GM10847 (cell line): ENCODE measurements around the gene ZNF576.

Source experiments
- POLR2A ChIP-seq: IDR thresholded peaks from 2 replicates; pipeline ENCODE4 v1.6.1; 2011; ENCODE audit not compliant: insufficient read length; ENCODE audit errors: extremely low read depth

The ZNF576 gene

GRCh38 chr19:43628646-43629326, 32.4 kb downstream of the ZNF576 start:
- no peak for TF ChIP-seq POLR2A

- TF ChIP-seq POLR2A: no peak
These were observed 35.1 kb downstream of the ZNF576 start for GRCh38 chr19:43631491-43631890.

- TF ChIP-seq POLR2A: no peak
These were observed 37.1 kb downstream of the ZNF576 start for GRCh38 chr19:43633520-43633919.

- no peak for TF ChIP-seq POLR2A
These were observed 37.7 kb downstream of the ZNF576 start for GRCh38 chr19:43634068-43634467.

GRCh38 chr19:43634506-43634871, 38.1 kb downstream of the ZNF576 start:
- TF ChIP-seq POLR2A: no peak

- TF ChIP-seq POLR2A: no peak
These were observed 38.6 kb downstream of the ZNF576 start for GRCh38 chr19:43634872-43635560.

- TF ChIP-seq POLR2A: no peak
These were observed 39.8 kb downstream of the ZNF576 start for GRCh38 chr19:43636121-43636683.

- no peak for TF ChIP-seq POLR2A
These were observed 42.0 kb downstream of the ZNF576 start for GRCh38 chr19:43638214-43638994.

DNA sequence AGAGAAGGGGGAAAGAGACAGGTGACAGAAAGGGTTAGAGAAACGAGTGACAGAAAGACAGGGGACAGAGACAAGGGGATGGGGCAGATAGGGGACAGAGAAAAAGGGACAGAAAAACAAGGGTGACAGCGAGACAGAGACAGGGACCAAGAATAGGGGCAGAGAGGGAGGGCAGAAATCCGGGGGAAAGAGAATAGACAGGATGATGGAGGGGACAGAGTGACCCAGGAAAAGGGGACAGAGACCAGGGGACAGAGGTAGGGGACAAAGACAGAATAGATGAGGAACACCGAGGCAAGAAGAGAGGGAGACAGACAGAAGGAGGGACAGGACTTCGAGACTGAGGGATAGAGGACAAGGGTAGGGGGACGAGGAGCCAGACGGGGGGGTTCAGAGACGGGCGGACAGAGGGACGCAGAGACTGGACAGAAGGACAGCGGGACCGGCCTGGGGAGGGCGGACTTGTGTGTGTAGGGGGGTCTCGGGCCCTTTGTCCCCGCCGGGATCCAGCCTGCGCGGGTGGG, 42.7 kb downstream of the ZNF576 start:
- TF ChIP-seq POLR2A: no peak

GRCh38 chr19:43639519-43640423, 43.4 kb downstream of the ZNF576 start, which contains the start of gene CADM4:
TSS of gene CADM4 (minus strand) at chr19:43639850. CDS start at chr19:43639790, 60 bp downstream.
- no peak for TF ChIP-seq POLR2A

- TF ChIP-seq POLR2A: no peak
These were observed 44.0 kb downstream of the ZNF576 start for GRCh38 chr19:43640424-43640757.

DNA sequence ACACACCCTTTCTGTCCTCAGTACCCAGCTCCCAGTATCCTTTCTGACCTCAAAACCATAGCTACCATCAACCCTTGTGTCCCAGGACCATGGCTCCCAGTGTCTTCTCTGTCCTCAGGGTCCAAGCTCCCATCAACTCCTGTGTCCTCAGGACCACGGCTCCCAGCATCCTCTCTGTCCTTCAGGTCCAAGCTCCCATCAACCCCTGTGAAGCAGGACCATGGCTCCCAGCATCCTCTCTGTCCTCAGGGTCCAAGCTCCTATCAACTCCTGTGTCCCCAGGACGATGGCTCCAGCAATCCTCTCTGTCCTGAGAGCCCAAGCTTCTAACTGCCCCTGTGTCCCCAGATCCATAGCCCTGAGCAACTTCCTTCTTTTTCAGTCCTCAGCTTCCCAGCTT, 44.9 kb downstream of the ZNF576 start:
- no peak for TF ChIP-seq POLR2A

GRCh38 chr19:43642531-43642930, 46.1 kb downstream of the ZNF576 start:
- no peak for TF ChIP-seq POLR2A

- TF ChIP-seq POLR2A: no peak
These were observed 46.9 kb downstream of the ZNF576 start for GRCh38 chr19:43643326-43643725.
